EH (cell line): ENCODE results near the gene ASB10.
A peak's percentile ranks its signal among the peaks of the same experiment; 100 is the strongest.

Experiments used
- DNase-seq: peaks from one replicate; pipeline ENCODE4 v3.0.0-alpha.2; 2015; ENCODE audit warnings: low read depth

ASB10 gene

GRCh38 chr7:151187409-151188251 lies 580 bp upstream of the ASB10 start:
- DNase-seq: no peak

GRCh38 chr7:151185762-151186639 lies 1.0 kb downstream of the ASB10 start:
- DNase-seq: no peak

GRCh38 chr7:151181011-151181431 lies 6.0 kb downstream of the ASB10 start:
- no peak for DNase-seq

GRCh38 chr7:151179946-151180345 lies 7.1 kb downstream of the ASB10 start:
- DNase-seq: no peak

- DNase-seq: no peak
Measured at GRCh38 chr7:151179287-151179860, 7.7 kb downstream of the ASB10 start.

- no peak for DNase-seq
Measured at GRCh38 chr7:151178831-151179230, 8.2 kb downstream of the ASB10 start.

- DNase-seq: no peak
Measured at GRCh38 chr7:151178236-151178635, 8.8 kb downstream of the ASB10 start.

- no peak for DNase-seq
Measured at GRCh38 chr7:151177310-151177709, 9.7 kb downstream of the ASB10 start.

GRCh38 chr7:151176401-151176800 lies 10.6 kb downstream of the ASB10 start:
- DNase-seq: no peak

- no peak for DNase-seq
Measured at GRCh38 chr7:151175793-151176311, 11.2 kb downstream of the ASB10 start.

GRCh38 chr7:151175047-151175792 lies 11.8 kb downstream of the ASB10 start:
- DNase-seq: no peak

- no peak for DNase-seq
Measured at GRCh38 chr7:151174246-151175046, 12.6 kb downstream of the ASB10 start.

GRCh38 chr7:151173386-151174245 lies 13.4 kb downstream of the ASB10 start:
- DNase-seq: no peak

- peak; percentile 69 for DNase-seq
Measured at GRCh38 chr7:151172273-151173141, 14.5 kb downstream of the ASB10 start.

GRCh38 chr7:151168787-151169162 lies 18.3 kb downstream of the ASB10 start:
- DNase-seq: no peak

GRCh38 chr7:151168003-151168786 lies 18.9 kb downstream of the ASB10 start:
- no peak for DNase-seq

- no peak for DNase-seq
Measured at GRCh38 chr7:151167197-151167961, 19.7 kb downstream of the ASB10 start, which contains the start of gene GBX1. Gene GBX1 (minus strand): TSS chr7:151167694. CDS start chr7:151167548, 146 bp downstream.
